Activated CD8-positive, alpha-beta memory T cell treated with anti-CD3 and anti-CD28 coated beads, Interleukin-2, amount 10 ng/mL, durations not matched to agents 7 days and 5 days (primary cell): ENCODE data around the gene FER. TPM values are rescaled to one million over a fixed set of nuclear protein-coding genes. Genes with fewer than 3 reads are reported as not detected.

ENCODE experiments used
- ATAC-seq: fragments of 150-1000 bp; cut with Tn5 transposase; one replicate; pipeline ENCODE4 v1.10.0; 2021; ENCODE audit warnings: moderate library complexity
- CTCF ChIA-PET: fragments of 350-600 bp; sonication (Branson Sonifier 250); formaldehyde crosslinking; loops from one replicate; lab custom pipeline; 2021; ENCODE audit warnings: antibody characterized with exemption; lab: Charles Lee
- DNase-seq: peaks from one replicate; pipeline ENCODE4 v3.0.0-alpha.2; 2020
- H3K27ac Mint-ChIP-seq: one replicate; pipeline ENCODE4 v1.8.0; 2021; ENCODE audit warnings: mild to moderate bottlenecking, mixed read lengths
- H3K27me3 Mint-ChIP-seq: one replicate; pipeline ENCODE4 v1.8.0; 2021; ENCODE audit warnings: mixed read lengths
- H3K36me3 Mint-ChIP-seq: one replicate; pipeline ENCODE4 v1.8.0; 2021; ENCODE audit warnings: mild to moderate bottlenecking, mixed read lengths
- H3K4me1 Mint-ChIP-seq: one replicate; pipeline ENCODE4 v1.8.0; 2021; ENCODE audit warnings: mixed read lengths
- H3K4me3 Mint-ChIP-seq: one replicate; pipeline ENCODE4 v1.8.0; 2021; ENCODE audit warnings: mild to moderate bottlenecking, moderate library complexity, mixed read lengths
- H3K9me3 Mint-ChIP-seq: one replicate; pipeline ENCODE4 v1.8.0; 2022; ENCODE audit warnings: low read depth, mixed read lengths
- total RNA-seq, 2 experiments: library from RNA; stranded (reverse); gene quantifications; one replicate each; pipeline ENCODE4 v1.2.3, GENCODE V29; 2021

FER gene
- total RNA-seq, 2 experiments from 2014 or later: 9.0 to 11.7 TPM

DNA sequence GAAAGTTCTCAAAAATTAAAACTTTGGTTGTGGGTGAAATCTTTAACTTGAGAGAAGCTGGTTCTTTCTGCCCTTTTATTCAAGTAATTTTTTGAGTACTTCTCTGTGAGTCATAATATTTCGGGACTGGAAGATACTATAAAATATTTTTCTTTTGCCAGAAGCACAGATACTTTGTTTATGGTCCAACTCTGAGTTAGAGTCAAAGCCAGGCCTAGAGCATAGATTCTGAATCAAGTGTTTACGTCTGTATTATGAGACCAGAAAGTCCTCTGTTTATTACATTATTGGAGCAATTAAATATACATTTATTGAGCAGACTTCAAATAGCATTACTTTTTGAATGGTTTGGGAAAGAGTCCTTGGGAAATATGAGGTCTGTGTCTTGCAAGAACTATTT, 187.9 kb downstream of the FER start:
- ATAC-seq (no peak), DNase-seq (no peak)
- Mint-ChIP-seq H3K27ac (no peak overlapping the region), H3K36me3 (peaks cover 2% of the 10 kb centered on the region), H3K4me1 (no peaks in the 10 kb centered on the region), H3K27me3 (no peaks in the 10 kb centered on the region), H3K4me3 (no peak overlapping the region), H3K9me3 (no peaks in the 10 kb centered on the region)
- CTCF ChIA-PET: no interaction called here

DNA sequence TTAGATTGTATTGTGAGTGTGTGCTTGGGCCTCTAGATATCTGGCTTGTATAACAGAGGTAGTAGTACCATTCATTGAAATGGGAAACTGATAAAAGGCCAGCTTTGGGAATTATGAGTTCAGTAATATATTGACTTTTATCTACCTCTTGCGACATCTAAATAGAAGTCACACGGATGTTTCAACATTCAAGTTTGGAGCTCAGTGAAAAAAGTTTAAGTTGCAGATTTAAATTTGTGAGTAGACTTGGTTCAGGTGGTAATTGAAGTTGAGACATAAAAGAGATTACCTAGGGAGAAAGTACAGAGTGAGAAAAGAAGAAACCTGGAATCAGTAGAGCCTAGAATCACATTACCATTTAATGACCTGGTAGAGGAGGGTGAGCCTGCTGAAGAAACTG, 189.5 kb downstream of the FER start:
- H3K27ac Mint-ChIP-seq: no peak overlapping the region
- no peaks in the 10 kb centered on the region for H3K27me3 Mint-ChIP-seq
- H3K4me1 Mint-ChIP-seq: no peaks in the 10 kb centered on the region
- peaks cover under 1% of the 10 kb centered on the region for H3K36me3 Mint-ChIP-seq
- no peaks in the 10 kb centered on the region for H3K9me3 Mint-ChIP-seq
- no peak for ATAC-seq
- CTCF ChIA-PET: no interaction called here
- DNase-seq: no peak
- no peak overlapping the region for H3K4me3 Mint-ChIP-seq

DNA sequence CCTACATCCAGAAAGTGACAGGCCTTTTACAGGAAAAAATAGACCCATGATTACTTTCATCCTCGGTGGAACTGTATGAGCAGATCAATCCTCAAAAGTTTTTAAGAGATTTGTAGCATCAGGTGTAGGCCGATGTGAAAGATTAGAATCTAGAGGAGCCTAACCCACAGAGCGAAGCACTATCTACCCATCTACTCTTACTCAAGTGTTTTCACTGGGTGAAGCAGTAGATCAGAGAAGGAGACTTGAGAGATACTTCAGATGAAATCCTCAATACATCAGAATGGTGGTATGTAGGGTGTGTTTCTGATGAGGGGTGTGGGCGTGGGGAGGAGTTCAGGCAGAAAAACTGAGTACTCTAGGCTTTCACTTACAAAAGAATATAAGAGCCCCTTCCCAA, 192.8 kb downstream of the FER start:
- no peaks in the 10 kb centered on the region for H3K4me1 Mint-ChIP-seq
- no peak overlapping the region for H3K27ac Mint-ChIP-seq
- ATAC-seq: no peak
- H3K36me3 Mint-ChIP-seq: no peaks in the 10 kb centered on the region
- DNase-seq: no peak
- H3K9me3 Mint-ChIP-seq: no peaks in the 10 kb centered on the region
- no peaks in the 10 kb centered on the region for H3K27me3 Mint-ChIP-seq
- no peak overlapping the region for H3K4me3 Mint-ChIP-seq
- CTCF ChIA-PET: no interaction called here

DNA sequence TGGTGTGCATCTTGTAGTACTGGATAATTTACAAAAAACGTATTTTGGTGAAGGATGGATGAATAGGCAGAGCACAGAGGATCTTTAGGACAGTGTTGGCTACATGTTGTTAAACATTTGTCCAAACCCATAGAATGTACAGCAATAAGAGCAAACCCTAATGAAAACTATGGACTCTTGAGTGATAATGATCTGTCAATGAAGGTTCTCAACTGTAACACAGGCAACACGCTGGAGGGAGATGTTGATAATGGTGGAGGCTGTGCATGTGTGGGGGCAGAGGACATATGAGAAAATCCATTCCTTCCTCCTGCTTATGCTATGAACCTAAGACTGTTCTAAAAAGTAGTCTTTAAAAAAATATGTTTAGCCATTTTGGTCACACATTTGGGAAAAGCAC, 194.0 kb downstream of the FER start:
- CTCF ChIA-PET: no interaction called here
- DNase-seq: no peak
- Mint-ChIP-seq H3K36me3 (no peaks in the 10 kb centered on the region), H3K4me3 (no peak overlapping the region), H3K4me1 (no peaks in the 10 kb centered on the region), H3K9me3 (no peaks in the 10 kb centered on the region), H3K27me3 (no peaks in the 10 kb centered on the region), H3K27ac (no peak overlapping the region)
- ATAC-seq: no peak

DNA sequence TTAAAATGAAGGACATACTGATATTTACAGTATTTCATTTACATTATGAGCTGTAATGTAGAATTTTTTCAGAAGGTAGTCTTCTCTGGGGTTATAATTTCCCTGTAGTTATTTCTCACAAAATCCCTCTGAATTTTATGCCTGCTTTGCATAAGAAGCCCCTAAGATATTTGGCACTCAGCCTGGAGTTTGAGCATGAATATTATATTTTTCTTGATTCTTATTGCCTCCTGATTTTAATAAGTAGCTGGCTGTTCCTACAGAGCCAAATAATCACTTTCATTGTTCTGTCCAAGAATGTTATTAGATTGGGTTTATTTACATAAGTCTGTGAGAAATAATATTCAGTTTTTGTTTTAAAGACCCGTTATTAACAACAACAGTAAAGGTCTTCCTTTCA, 195.0 kb downstream of the FER start:
- Mint-ChIP-seq H3K9me3 (no peaks in the 10 kb centered on the region), H3K4me3 (no peak overlapping the region), H3K36me3 (no peaks in the 10 kb centered on the region), H3K27ac (no peak overlapping the region), H3K4me1 (no peaks in the 10 kb centered on the region), H3K27me3 (no peaks in the 10 kb centered on the region)
- ATAC-seq (no peak), DNase-seq (no peak)
- CTCF ChIA-PET: no interaction called here

DNA sequence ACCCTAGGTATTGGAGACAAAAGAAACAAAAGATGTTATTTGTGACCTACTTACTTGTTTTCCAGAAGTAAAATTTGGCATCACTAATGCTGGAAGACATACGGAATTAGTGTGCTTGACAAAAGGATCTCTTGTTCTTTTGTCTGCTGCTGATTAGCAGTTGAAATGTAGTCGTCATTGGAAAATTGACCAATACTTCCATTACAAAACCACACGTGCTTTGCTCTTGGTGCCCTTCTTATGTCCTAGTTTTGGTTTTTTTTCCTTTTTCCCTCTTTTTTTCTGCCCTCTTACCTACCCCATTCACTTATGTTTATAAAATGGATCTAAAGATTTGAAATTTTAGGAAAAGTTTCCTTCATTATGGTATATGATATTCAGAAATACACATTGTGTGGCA, 197.4 kb downstream of the FER start:
- DNase-seq: no peak
- CTCF ChIA-PET: no interaction called here
- Mint-ChIP-seq H3K4me3 (no peak overlapping the region), H3K27me3 (no peaks in the 10 kb centered on the region), H3K27ac (no peak overlapping the region), H3K36me3 (no peaks in the 10 kb centered on the region), H3K9me3 (no peaks in the 10 kb centered on the region), H3K4me1 (no peaks in the 10 kb centered on the region)
- no peak for ATAC-seq

DNA sequence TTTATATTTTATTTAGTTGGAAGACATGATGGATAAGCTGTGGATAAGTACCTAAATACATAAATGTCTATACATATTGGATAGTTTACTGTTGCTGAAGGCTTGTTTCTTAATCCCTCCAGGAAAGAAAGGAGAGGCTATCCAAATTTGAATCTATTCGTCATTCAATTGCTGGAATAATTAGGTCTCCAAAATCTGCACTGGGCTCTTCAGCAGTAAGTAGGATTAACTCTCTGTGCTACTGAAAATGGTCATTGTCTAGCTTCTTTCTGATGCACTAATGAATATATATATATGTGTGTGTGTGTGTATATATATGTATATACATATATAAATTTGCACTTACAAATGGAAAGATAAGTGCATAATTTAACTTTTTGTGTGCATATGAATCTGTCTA, 198.3 kb downstream of the FER start:
- CTCF ChIA-PET: no interaction called here

DNA sequence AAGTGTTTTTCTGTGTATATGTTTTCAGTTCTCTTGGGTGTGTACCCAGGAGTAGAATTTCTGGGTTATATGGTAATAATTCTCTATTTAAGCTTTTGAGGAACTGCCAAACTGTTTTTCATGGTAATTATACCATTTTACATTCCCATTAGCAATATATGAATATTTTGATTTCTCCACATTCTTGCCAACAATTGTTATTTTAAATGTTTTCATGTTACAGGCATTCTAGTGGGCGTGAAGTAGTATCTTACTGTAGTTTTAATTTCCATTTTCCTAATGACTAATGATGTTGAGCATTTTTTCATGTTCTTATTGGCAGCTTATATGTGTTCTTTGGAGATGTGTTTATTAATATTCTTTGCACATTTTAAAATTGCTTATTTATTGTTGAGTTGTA, 199.5 kb downstream of the FER start:
- ATAC-seq: no peak
- Mint-ChIP-seq H3K4me3 (no peak overlapping the region), H3K27ac (no peak overlapping the region), H3K9me3 (no peaks in the 10 kb centered on the region), H3K4me1 (no peaks in the 10 kb centered on the region), H3K36me3 (no peaks in the 10 kb centered on the region), H3K27me3 (no peaks in the 10 kb centered on the region)
- no peak for DNase-seq
- CTCF ChIA-PET: no interaction called here

More for the DNA sequence above, 198.3 kb downstream of the FER start:
- ATAC-seq (no peak), DNase-seq (no peak)
- Mint-ChIP-seq H3K27ac (no peak overlapping the region), H3K36me3 (no peaks in the 10 kb centered on the region), H3K27me3 (no peaks in the 10 kb centered on the region), H3K4me1 (no peaks in the 10 kb centered on the region), H3K4me3 (no peak overlapping the region), H3K9me3 (no peaks in the 10 kb centered on the region)

DNA sequence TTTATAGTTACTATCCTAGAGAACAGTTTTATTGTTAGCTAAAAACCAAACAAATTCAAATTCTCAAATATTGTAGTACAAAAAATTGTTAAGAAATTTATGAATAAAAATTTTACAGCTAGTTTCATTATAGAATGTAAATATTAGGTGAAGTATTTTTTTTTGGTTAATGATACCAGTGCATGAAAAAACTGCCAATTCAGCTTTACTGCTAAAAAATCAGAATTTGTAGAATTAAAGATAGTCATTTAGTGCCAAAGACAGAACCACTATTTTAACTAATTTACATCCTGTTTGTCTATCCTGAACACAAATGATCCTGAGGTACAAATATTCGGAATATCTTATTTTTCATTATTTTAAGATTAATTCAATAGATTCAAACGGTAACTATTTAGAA, 202.6 kb downstream of the FER start:
- CTCF ChIA-PET: interaction anchor here (1.1 kb wide), 1 partner anchor 128 kb away, joined by 3 read pairs; no protein-coding TSS in a partner anchor
- Mint-ChIP-seq H3K36me3 (no peaks in the 10 kb centered on the region), H3K27me3 (no peaks in the 10 kb centered on the region), H3K4me1 (no peaks in the 10 kb centered on the region), H3K27ac (no peak overlapping the region), H3K9me3 (no peaks in the 10 kb centered on the region), H3K4me3 (no peak overlapping the region)
- ATAC-seq (no peak), DNase-seq (no peak)

DNA sequence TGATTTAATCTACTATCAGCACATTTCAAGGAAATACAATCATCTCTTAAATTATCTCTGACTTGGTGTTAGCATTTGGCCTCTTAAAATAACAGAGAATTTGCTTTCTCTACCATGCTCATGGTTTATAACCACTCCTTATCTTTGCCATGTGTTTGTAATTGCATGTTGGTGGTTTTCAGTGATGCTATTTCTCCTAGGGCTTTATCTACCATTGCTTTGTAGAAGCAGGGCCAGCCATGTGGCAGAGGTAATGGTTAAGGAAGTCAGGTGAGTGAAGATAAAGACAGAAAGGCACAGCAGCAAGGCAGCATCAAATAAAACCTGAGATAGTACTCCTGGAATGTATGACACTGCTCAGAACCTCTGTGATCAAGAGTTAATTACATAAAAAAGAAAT, 206.2 kb downstream of the FER start:
- no peaks in the 10 kb centered on the region for H3K4me1 Mint-ChIP-seq
- no peaks in the 10 kb centered on the region for H3K36me3 Mint-ChIP-seq
- H3K27ac Mint-ChIP-seq: no peak overlapping the region
- ATAC-seq (no peak), DNase-seq (no peak)
- CTCF ChIA-PET: no interaction called here
- H3K27me3 Mint-ChIP-seq: no peaks in the 10 kb centered on the region
- no peak overlapping the region for H3K4me3 Mint-ChIP-seq
- H3K9me3 Mint-ChIP-seq: no peaks in the 10 kb centered on the region

DNA sequence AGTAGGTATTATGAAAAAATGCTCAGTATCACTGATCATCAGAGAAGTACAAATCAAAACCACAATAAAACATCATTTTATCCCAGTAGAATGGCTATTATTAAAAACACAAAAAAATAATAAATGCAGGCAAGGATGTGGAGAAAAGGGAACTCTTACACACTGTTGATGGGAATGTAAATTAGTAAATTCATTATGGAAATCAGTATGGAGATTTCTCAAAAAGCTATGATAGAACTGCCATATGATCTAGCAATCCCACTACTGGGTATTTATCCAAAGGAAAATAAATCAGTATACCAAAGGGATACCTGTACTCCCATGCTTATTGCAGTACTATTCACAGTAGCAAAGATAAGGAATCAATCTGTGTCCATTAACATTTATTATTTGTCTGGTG, 209.6 kb downstream of the FER start:
- CTCF ChIA-PET: no interaction called here
- H3K27ac Mint-ChIP-seq: no peak overlapping the region
- H3K4me1 Mint-ChIP-seq: no peaks in the 10 kb centered on the region
- no peaks in the 10 kb centered on the region for H3K27me3 Mint-ChIP-seq
- ATAC-seq: no peak
- H3K36me3 Mint-ChIP-seq: no peaks in the 10 kb centered on the region
- no peak for DNase-seq
- H3K9me3 Mint-ChIP-seq: no peaks in the 10 kb centered on the region
- no peak overlapping the region for H3K4me3 Mint-ChIP-seq

DNA sequence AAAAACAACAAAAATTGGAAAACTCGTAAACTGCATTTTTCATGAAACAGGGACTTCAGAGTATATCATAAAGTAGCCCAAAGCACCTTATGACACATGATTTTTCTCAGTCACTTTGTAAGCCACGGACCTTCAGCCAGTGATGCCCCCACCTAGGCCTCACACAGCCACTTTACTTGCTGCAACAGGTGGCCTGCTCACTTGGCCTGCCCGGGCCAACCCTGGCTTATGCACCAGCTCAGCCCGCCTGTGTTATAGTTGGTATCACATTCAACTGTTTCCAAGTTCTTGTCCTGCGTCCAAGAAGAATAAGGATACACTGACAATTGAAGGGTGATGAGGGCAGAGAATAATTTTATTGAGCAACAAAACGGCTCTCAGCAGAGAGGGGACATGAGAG, 219.2 kb downstream of the FER start:
- Mint-ChIP-seq H3K27me3 (no peaks in the 10 kb centered on the region), H3K4me1 (no peaks in the 10 kb centered on the region), H3K9me3 (peaks cover 3% of the 10 kb centered on the region), H3K27ac (no peak overlapping the region), H3K36me3 (peaks cover 3% of the 10 kb centered on the region), H3K4me3 (no peak overlapping the region)
- no peak for ATAC-seq
- DNase-seq: no peak
- CTCF ChIA-PET: no interaction called here

DNA sequence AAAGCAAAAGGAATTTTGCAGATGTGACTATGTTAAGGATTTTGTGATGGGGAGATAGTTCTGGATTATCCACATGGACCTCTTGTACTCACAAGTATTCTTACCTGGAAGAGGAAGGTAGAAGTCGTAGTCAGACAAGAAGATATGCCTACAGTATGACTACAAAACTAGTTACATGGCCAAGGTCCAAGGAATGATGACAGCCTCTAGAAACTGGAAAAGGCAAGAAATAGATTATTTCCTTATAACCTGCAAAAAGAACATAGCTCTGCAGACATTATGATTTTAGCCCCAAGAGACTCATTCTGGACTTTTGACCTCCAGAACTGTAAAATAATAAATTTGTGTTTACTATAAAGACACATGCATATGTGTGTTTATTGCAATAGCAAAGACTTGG, 226.9 kb downstream of the FER start:
- H3K9me3 Mint-ChIP-seq: no peaks in the 10 kb centered on the region
- no peak overlapping the region for H3K4me3 Mint-ChIP-seq
- H3K27me3 Mint-ChIP-seq: no peaks in the 10 kb centered on the region
- no peak overlapping the region for H3K27ac Mint-ChIP-seq
- no peak for DNase-seq
- no peaks in the 10 kb centered on the region for H3K4me1 Mint-ChIP-seq
- H3K36me3 Mint-ChIP-seq: no peaks in the 10 kb centered on the region
- no peak for ATAC-seq
- CTCF ChIA-PET: no interaction called here

DNA sequence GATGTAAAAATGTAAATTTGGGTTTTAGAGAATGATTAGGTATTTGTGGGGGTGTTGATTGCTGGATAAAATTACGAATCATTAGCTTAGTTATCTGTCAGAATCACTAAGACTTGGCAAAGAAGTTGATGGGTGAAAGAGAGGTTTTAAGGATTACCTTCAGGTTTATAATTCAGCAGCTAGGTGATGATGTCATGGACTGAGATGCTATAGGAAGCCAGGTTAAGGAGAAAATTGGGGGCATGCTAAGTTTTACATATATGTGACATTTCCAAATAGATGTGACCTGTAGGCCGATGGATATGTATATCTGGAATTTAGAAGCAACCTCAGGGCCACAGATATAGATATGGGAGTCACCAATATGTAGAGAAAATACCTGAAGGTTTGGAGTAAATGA, 228.0 kb downstream of the FER start:
- no peak for ATAC-seq
- Mint-ChIP-seq H3K4me1 (no peaks in the 10 kb centered on the region), H3K36me3 (no peaks in the 10 kb centered on the region)

DNA sequence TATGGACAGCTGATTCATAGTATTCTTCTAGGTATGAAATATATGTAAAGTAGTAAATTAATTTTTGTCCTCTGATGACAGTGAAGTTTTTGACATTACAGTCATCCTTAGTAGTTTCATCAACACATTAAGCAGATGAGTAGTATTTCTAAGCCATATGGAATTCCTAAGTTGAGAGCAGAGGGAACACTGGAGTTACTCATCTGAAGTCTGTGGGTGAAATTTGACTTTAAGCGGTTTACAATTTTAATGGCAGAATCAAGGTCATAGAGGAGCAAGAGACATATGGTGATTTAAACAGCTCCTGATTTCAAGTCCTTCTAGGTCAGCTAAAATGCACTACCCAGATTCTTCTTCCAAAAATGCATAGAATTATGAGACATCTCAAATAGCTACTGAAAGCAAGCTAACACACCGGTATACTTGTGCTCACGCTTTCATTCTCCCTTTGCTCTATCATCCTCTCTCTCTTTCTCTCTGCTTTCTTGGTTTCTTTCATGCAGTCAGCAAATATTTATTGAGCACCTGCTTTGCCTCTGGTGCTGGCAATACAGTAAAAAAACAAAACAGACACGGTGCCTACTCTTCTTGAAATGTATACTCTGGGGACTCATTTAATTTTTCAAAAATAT, 235.9 kb downstream of the FER start:
- ATAC-seq (no peak), DNase-seq (no peak)
- H3K4me3 Mint-ChIP-seq: no peak overlapping the region
- CTCF ChIA-PET: no interaction called here
- no peak overlapping the region for H3K27ac Mint-ChIP-seq
- H3K36me3 Mint-ChIP-seq: peaks cover 3% of the 10 kb centered on the region
- H3K9me3 Mint-ChIP-seq: no peaks in the 10 kb centered on the region
- H3K4me1 Mint-ChIP-seq: no peaks in the 10 kb centered on the region
- H3K27me3 Mint-ChIP-seq: no peaks in the 10 kb centered on the region

More for the DNA sequence above, 228.0 kb downstream of the FER start:
- Mint-ChIP-seq H3K27ac (no peak overlapping the region), H3K4me3 (no peak overlapping the region), H3K27me3 (no peaks in the 10 kb centered on the region), H3K9me3 (no peaks in the 10 kb centered on the region)
- CTCF ChIA-PET: no interaction called here
- DNase-seq: no peak
